DND-41 (cell line): Measurements from ENCODE around the gene IP6K3.

ENCODE experiments used
- ATAC-seq: fragments of 200-7000 bp; cut with Tn5 transposase; 3 replicates; pipeline ENCODE4 v1.9.1; 2021; ENCODE audit warnings: low read depth; ENCODE audit not compliant: insufficient read depth
- DNase-seq: peaks from one replicate; pipeline ENCODE4 v3.0.0-alpha.2; 2020
- H2AFZ ChIP-seq: 2 replicates; pipeline ENCODE4 v1.6.0; 2012; ENCODE audit warnings: low read depth, low read length
- H3K27ac ChIP-seq: 2 replicates; pipeline ENCODE4 v1.5.1; 2012; ENCODE audit warnings: low read length, inconsistent platforms
- H3K27me3 ChIP-seq: fragments of 200-600 bp; sonication (generic); 2 replicates; pipeline ENCODE4 v1.6.0; 2012; ENCODE audit warnings: low read length, mild to moderate bottlenecking, inconsistent platforms; ENCODE audit not compliant: insufficient read depth, poor library complexity
- H3K36me3 ChIP-seq: 2 replicates; pipeline ENCODE4 v1.5.1; 2012; ENCODE audit warnings: low read length, inconsistent platforms; ENCODE audit not compliant: insufficient read depth
- H3K4me1 ChIP-seq: 2 replicates; pipeline ENCODE4 v1.5.1; 2012; ENCODE audit warnings: mild to moderate bottlenecking, low read length; ENCODE audit not compliant: insufficient read depth
- H3K4me2 ChIP-seq: 2 replicates; pipeline ENCODE4 v1.6.0; 2012; ENCODE audit warnings: mild to moderate bottlenecking, moderate library complexity, low read length, inconsistent platforms; ENCODE audit not compliant: insufficient read depth
- H3K4me3 ChIP-seq, 2 experiments: fragments of 200-600 bp in 1 of 2; shearing (Covaris generic) in 1 of 2; 2 replicates each; pipeline ENCODE4 v1.5.1; 2012 to 2016; ENCODE audit warnings: inconsistent platforms in 2 of 2, low read length in 2 of 2, mild to moderate bottlenecking in 2 of 2, low read depth in 1 of 2, moderate library complexity in 1 of 2
- H3K79me2 ChIP-seq: 2 replicates; pipeline ENCODE4 v1.6.0; 2012; ENCODE audit warnings: low read length, inconsistent platforms; ENCODE audit not compliant: insufficient read depth
- H3K9ac ChIP-seq: 2 replicates; pipeline ENCODE4 v1.6.0; 2012; ENCODE audit warnings: low read depth, mild to moderate bottlenecking, inconsistent platforms, low read length, moderate library complexity
- H3K9me3 ChIP-seq: 2 replicates; pipeline ENCODE4 v1.5.1; 2012; ENCODE audit warnings: low read length, moderate library complexity, mild to moderate bottlenecking, inconsistent platforms; ENCODE audit not compliant: insufficient read depth, severe bottlenecking
- H4K20me1 ChIP-seq: 2 replicates; pipeline ENCODE4 v1.6.0; 2012; ENCODE audit warnings: low read length; ENCODE audit not compliant: insufficient read depth
- EZH2 ChIP-seq: IDR thresholded peaks from 3 replicates; pipeline ENCODE4 v1.6.1; 2012; ENCODE audit warnings: borderline replicate concordance, low read depth, mild to moderate bottlenecking, moderate library complexity, low read length, inconsistent platforms; ENCODE audit not compliant: severe bottlenecking
- TF ChIP-seq, protein P1 (sequence below): IDR thresholded peaks from 2 replicates; pipeline ENCODE4 v1.5.1; 2012; ENCODE audit warnings: borderline replicate concordance, low read length, moderate library complexity, mild to moderate bottlenecking; ENCODE audit not compliant: poor library complexity, severe bottlenecking; ENCODE audit errors: extremely low read depth

IP6K3 gene

DNA sequence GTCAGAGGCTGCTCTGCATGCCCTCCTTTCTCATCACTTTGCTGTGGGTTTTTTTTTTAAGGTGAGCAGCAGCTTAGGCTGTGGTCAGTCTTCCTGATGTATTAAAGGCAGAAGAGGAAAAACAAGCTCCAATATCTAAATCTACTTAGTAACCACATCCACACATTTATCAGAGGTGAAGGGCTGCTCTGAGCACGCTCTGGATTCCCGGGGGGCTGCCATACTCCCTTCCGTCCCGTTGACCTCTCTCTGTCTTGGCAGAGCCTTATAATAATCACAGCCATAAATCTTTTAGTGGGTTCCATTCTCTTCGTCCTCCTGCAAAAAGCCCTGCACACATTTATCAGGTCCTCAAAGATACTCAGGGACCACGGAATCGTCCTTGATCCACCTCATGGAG, 44.9 kb upstream of the IP6K3 start:
- Histone ChIP-seq H4K20me1 (peaks cover 15% of the 10 kb centered on the region), H3K27ac (no peak overlapping the region), H3K36me3 (peaks cover 12% of the 10 kb centered on the region), H3K9ac (no peak overlapping the region), H3K4me3 (no peak overlapping the region), H3K9me3 (no peaks in the 10 kb centered on the region), H3K4me1 (peaks cover 22% of the 10 kb centered on the region), H3K27me3 (no peaks in the 10 kb centered on the region), H3K4me2 (no peak overlapping the region), H2AFZ (no peak overlapping the region), H3K79me2 (peaks cover 27% of the 10 kb centered on the region)
- no peak for DNase-seq
- no peak for ATAC-seq
- TF ChIP-seq, protein P1, sequence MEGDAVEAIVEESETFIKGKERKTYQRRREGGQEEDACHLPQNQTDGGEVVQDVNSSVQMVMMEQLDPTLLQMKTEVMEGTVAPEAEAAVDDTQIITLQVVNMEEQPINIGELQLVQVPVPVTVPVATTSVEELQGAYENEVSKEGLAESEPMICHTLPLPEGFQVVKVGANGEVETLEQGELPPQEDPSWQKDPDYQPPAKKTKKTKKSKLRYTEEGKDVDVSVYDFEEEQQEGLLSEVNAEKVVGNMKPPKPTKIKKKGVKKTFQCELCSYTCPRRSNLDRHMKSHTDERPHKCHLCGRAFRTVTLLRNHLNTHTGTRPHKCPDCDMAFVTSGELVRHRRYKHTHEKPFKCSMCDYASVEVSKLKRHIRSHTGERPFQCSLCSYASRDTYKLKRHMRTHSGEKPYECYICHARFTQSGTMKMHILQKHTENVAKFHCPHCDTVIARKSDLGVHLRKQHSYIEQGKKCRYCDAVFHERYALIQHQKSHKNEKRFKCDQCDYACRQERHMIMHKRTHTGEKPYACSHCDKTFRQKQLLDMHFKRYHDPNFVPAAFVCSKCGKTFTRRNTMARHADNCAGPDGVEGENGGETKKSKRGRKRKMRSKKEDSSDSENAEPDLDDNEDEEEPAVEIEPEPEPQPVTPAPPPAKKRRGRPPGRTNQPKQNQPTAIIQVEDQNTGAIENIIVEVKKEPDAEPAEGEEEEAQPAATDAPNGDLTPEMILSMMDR = no peak
- no peak for TF ChIP-seq EZH2

DNA sequence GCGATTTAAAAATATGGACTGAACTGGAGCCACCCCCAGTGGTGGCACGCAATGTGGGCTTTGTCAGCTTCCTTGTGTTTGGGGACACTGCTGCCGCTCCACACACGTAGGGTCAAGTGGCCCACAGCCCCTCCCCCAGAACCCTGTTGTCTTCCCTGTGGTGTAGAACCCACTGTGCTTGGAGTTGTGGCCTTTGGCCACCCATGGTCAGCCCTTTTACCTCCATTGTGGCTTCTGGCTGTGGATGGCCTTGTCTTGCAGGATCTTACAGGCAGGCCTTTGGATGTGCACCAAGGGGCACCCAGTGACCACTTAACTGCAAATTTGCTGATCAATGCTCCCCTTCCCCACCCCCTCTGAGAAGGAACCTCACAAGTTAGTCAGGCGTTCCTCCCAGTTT, 44.2 kb upstream of the IP6K3 start:
- Histone ChIP-seq H3K9ac (no peak overlapping the region), H3K4me3 (no peak overlapping the region), H2AFZ (no peak overlapping the region), H3K36me3 (peaks cover 19% of the 10 kb centered on the region), H3K4me1 (peaks cover 29% of the 10 kb centered on the region), H4K20me1 (peaks cover 22% of the 10 kb centered on the region), H3K27ac (no peak overlapping the region), H3K27me3 (no peaks in the 10 kb centered on the region), H3K79me2 (peaks cover 34% of the 10 kb centered on the region), H3K4me2 (no peak overlapping the region), H3K9me3 (no peaks in the 10 kb centered on the region)
- no peak for TF ChIP-seq EZH2
- TF ChIP-seq, protein P1 = no peak
- no peak for DNase-seq
- ATAC-seq = no peak

DNA sequence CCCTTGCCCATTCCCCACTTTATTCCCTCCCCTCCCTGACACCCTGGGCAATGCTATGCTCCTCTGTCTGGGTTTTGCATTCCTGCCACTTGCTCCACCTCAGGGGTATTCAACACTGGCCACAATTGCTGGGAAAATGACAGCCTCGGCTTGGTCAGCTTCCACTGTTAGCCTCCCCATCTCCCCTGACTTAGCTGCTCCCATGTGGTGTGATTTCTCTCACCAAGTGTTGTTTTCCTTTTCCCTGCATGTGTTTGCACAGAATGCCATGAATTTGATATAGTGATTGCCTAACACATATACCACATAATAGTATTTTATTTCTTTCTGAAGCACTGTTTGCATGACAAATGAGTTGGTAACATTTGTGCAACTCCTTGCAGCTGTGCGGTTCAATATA, 43.7 kb upstream of the IP6K3 start:
- Histone ChIP-seq H3K4me1 (peaks cover 32% of the 10 kb centered on the region), H3K4me3 (no peak overlapping the region), H4K20me1 (peaks cover 27% of the 10 kb centered on the region), H2AFZ (no peak overlapping the region), H3K79me2 (peaks cover 39% of the 10 kb centered on the region), H3K9me3 (no peaks in the 10 kb centered on the region), H3K4me2 (no peak overlapping the region), H3K27me3 (no peaks in the 10 kb centered on the region), H3K9ac (no peak overlapping the region), H3K36me3 (peaks cover 25% of the 10 kb centered on the region), H3K27ac (no peak overlapping the region)
- no peak for TF ChIP-seq EZH2
- TF ChIP-seq, protein P1 = no peak
- ATAC-seq = no peak
- no peak for DNase-seq

DNA sequence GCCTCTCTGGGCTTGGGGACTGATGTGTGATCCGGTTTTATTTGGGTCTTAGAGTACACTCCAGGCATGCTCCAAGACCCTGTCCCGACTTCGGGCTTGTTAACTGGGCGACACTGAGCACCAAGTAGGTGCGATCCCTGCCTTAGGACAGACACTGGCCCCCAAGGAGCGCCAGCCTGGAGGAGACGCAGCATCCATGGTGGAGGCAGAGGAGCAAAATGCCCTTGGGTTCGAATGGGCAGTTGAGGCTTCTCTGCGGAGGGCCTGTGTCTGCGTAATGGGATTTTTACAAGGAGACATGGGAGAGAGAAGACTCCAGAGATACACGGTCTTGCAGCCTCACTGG, 42.8 kb upstream of the IP6K3 start:
- peak overlapping the region in 1 of 2 experiments; percentile 88; a peak in 2 of 4 replicates for H3K4me3 ChIP-seq
- H2AFZ ChIP-seq = peak overlapping the region; percentile 94
- H3K27me3 ChIP-seq = no peaks in the 10 kb centered on the region
- H3K4me1 ChIP-seq = peaks cover 35% of the 10 kb centered on the region
- peaks cover 36% of the 10 kb centered on the region for H4K20me1 ChIP-seq
- H3K9me3 ChIP-seq = no peaks in the 10 kb centered on the region
- peak overlapping the region; percentile 96; the same call in 1 of the 2 replicates for H3K9ac ChIP-seq
- H3K79me2 ChIP-seq = peaks cover 48% of the 10 kb centered on the region
- ATAC-seq (no peak), DNase-seq (no peak)
- H3K36me3 ChIP-seq = peaks cover 33% of the 10 kb centered on the region
- no peak for TF ChIP-seq EZH2
- peak overlapping the region; percentile 85 for H3K4me2 ChIP-seq
- peak overlapping the region; percentile 70 for H3K27ac ChIP-seq
